Measurements from ENCODE around the gene RNU6-9. TPM values are rescaled to one million over a fixed set of nuclear protein-coding genes. Genes with fewer than 3 reads are reported as not detected.

The RNU6-9 gene
- total RNA-seq, 1 experiment from 2014 or later = not detected

DNA sequence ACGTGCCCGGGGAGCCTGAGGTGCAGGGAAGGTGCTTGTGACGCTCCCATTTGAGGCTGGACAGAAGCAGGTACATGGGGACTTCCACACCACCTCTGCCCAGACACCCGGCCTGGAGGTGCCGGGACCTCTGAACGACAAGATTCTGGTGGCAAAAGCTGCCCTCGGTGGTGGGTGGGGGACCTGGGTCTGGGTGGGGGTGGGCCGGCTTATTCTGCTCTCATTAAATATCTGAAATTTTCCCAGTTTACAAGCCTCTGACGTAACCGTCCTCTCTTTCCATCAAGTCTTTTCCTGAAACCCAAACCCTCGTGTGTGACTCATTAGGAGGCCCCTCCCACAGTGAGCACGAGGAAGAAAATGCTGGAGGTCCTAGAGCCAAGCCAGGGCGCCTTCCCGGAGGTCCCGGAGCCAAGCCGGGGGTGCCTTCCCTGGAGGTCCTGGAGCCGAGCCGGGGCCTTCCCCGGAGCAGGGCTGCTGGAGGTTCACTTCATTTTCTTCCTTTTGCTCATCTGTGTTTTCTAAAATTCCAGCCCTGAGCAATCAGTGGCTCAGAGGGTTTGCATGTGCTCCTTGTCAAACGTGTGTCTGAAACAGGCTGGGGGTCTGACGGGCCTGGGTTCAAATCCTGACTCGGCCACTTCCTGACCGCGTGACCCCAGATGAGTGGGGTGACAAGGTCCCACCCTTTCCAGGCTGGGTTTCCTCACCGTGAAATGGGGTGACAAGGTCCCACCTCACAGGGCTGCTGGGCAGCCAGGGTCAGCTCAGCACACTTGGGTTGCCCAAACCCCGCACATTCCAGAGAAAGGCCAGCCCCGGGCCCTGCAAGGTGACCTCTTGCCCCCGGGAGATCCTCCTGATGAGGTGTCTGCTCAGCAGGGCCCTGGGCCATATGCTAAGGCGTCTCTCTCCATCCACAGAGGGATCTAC lies 23.8 kb upstream of the RNU6-9 start:
- intact Hi-C loops (cut with micrococcal nuclease; ENCODE audit: unreplicated experiment) (no loop called here), in situ Hi-C loops (cut with HindIII; ENCODE audit: low pct_unique_long_range_greater_than_20kb, low sequenced_read_pairs) (no loop called here)
- H3K36me3 ChIP-seq (ENCODE audit: control insufficient read depth, insufficient read depth, low read length) = no peaks in the 10 kb centered on the region
- TF ChIP-seq POLR2AphosphoS5 (IDR thresholded peaks at IDR 0.05; ENCODE audit: low read depth, low read length) (no peak), CTCF (IDR thresholded peaks at IDR 0.05) (no peak), TCF7L2 (IDR thresholded peaks at IDR 0.05; ENCODE audit: low read depth, low read length) (no peak), SIN3A (IDR thresholded peaks at IDR 0.05; ENCODE audit: borderline replicate concordance, insufficient read depth, low read depth, low read length) (no peak), REST (IDR thresholded peaks at IDR 0.05; ENCODE audit: insufficient read depth in 1 of 2, low read depth in 2 of 2, low read length in 1 of 2) (no peak)
- BruUV-seq (replicated peaks) = no TSS peak
- no peak overlapping the region for H3K4me3 ChIP-seq (ENCODE audit: low read depth in 2 of 2, low read length in 2 of 2)
- no peaks in the 10 kb centered on the region for H3K27me3 ChIP-seq (ENCODE audit: control insufficient read depth, insufficient read depth, low read length)
- H3K27ac ChIP-seq (ENCODE audit: low read length) = no peak overlapping the region
- ATAC-seq = no peak
- POLR2A ChIA-PET = no interaction called here
- no peak for DNase-seq (ENCODE audit: low read depth, low spot score)
- H3K4me1 ChIP-seq (ENCODE audit: control insufficient read depth, insufficient read depth, low read length) = peaks cover 5% of the 10 kb centered on the region; the same call in 1 of the 2 replicates
- no peaks in the 10 kb centered on the region for H3K9me3 ChIP-seq (ENCODE audit: control insufficient read depth, insufficient read depth, low read depth, low read length)
- CTCF ChIA-PET = no interaction called here

DNA sequence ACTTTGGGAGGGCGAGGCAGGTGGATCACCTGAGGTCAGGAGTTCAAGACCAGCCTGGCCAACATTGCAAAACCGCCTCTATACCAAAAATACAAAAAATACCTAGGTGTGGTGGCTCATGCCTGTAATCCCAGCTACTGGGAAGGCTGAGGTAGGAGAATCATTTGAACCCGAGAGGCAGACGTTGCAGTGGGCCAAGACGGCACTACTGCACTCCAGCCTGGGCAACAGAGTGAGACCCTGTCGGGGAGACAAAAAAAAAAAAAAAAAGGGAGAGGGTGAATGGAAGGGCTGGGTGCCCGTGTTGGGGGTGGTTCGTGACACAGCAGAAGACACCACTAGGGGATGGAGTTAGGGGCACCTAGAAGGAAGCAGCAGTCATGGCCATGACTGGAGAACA lies 23.0 kb upstream of the RNU6-9 start:
- no peaks in the 10 kb centered on the region for H3K36me3 ChIP-seq (ENCODE audit: control insufficient read depth, insufficient read depth, low read length)
- TF ChIP-seq TCF7L2 (IDR thresholded peaks at IDR 0.05; ENCODE audit: low read depth, low read length) (no peak), POLR2AphosphoS5 (IDR thresholded peaks at IDR 0.05; ENCODE audit: low read depth, low read length) (no peak), REST (IDR thresholded peaks at IDR 0.05; ENCODE audit: insufficient read depth in 1 of 2, low read depth in 2 of 2, low read length in 1 of 2) (no peak), SIN3A (IDR thresholded peaks at IDR 0.05; ENCODE audit: borderline replicate concordance, insufficient read depth, low read depth, low read length) (no peak), CTCF (IDR thresholded peaks at IDR 0.05) (no peak)
- in situ Hi-C loops (cut with HindIII; ENCODE audit: low pct_unique_long_range_greater_than_20kb, low sequenced_read_pairs) = no loop called here
- ATAC-seq (no peak), DNase-seq (ENCODE audit: low read depth, low spot score) (no peak)
- POLR2A ChIA-PET = no interaction called here
- BruUV-seq (replicated peaks) = no TSS peak
- H3K4me1 ChIP-seq (ENCODE audit: control insufficient read depth, insufficient read depth, low read length) = peaks cover 5% of the 10 kb centered on the region; the same call in 1 of the 2 replicates
- intact Hi-C loops (cut with micrococcal nuclease; ENCODE audit: unreplicated experiment) = no loop called here
- CTCF ChIA-PET = no interaction called here
- no peaks in the 10 kb centered on the region for H3K27me3 ChIP-seq (ENCODE audit: control insufficient read depth, insufficient read depth, low read length)
- no peak overlapping the region for H3K4me3 ChIP-seq (ENCODE audit: low read depth in 2 of 2, low read length in 2 of 2)
- H3K9me3 ChIP-seq (ENCODE audit: control insufficient read depth, insufficient read depth, low read depth, low read length) = no peaks in the 10 kb centered on the region
- no peak overlapping the region for H3K27ac ChIP-seq (ENCODE audit: low read length)
